H9 (cell line): Measurements from ENCODE around the gene RBM23. TPM values are rescaled to one million over a fixed set of nuclear protein-coding genes. Genes with fewer than 3 reads are reported as not detected.

Source experiments
- DNase-seq: peaks from one replicate; pipeline ENCODE4 v3.0.0-alpha.2; 2017
- H2AFZ ChIP-seq: one replicate; pipeline ENCODE4 v1.6.1; 2013; ENCODE audit warnings: mild to moderate bottlenecking, low read length, control low read depth, moderate library complexity
- H2AK5ac ChIP-seq: 2 replicates; pipeline ENCODE4 v1.6.1; 2013; ENCODE audit warnings: low read length, control low read depth, mixed read lengths; ENCODE audit not compliant: insufficient read length
- H2BK120ac ChIP-seq: one replicate; pipeline ENCODE4 v1.6.1; 2013; ENCODE audit warnings: low read depth, mild to moderate bottlenecking, low read length, control low read depth, inconsistent platforms; ENCODE audit not compliant: poor library complexity, severe bottlenecking
- H2BK12ac ChIP-seq: 2 replicates; pipeline ENCODE4 v1.6.1; 2013; ENCODE audit warnings: low read length, control low read depth, mixed read lengths, low read depth; ENCODE audit not compliant: insufficient read length
- H2BK15ac ChIP-seq: 2 replicates; pipeline ENCODE4 v1.6.1; 2013; ENCODE audit warnings: low read depth, low read length, control low read depth
- H2BK20ac ChIP-seq: one replicate; pipeline ENCODE4 v1.6.1; 2013; ENCODE audit warnings: low read depth, mild to moderate bottlenecking, low read length, control low read depth, inconsistent platforms; ENCODE audit not compliant: poor library complexity, severe bottlenecking
- H2BK5ac ChIP-seq: 2 replicates; pipeline ENCODE4 v1.6.1; 2013; ENCODE audit warnings: low read length, control low read depth, mixed read lengths; ENCODE audit not compliant: insufficient read length
- H3K14ac ChIP-seq: 2 replicates; pipeline ENCODE4 v1.6.1; 2013; ENCODE audit warnings: low read length, control low read depth; ENCODE audit not compliant: insufficient read depth
- H3K18ac ChIP-seq: 2 replicates; pipeline ENCODE4 v1.6.1; 2013; ENCODE audit warnings: low read depth, mild to moderate bottlenecking, mixed read lengths, low read length, control low read depth; ENCODE audit not compliant: insufficient read length
- H3K23ac ChIP-seq: 2 replicates; pipeline ENCODE4 v1.6.1; 2013; ENCODE audit warnings: low read length, control low read depth, mixed read lengths, low read depth; ENCODE audit not compliant: insufficient read length
- H3K23me2 ChIP-seq: 2 replicates; pipeline ENCODE4 v1.6.1; 2013; ENCODE audit warnings: low read depth, mild to moderate bottlenecking, mixed read lengths, low read length, control low read depth; ENCODE audit not compliant: insufficient read length, poor library complexity, severe bottlenecking
- H3K27ac ChIP-seq: 2 replicates; pipeline ENCODE4 v1.5.1; 2013; ENCODE audit warnings: low read length, control low read depth, mixed read lengths, low read depth; ENCODE audit not compliant: insufficient read length
- H3K27me3 ChIP-seq: 2 replicates; pipeline ENCODE4 v1.6.1; 2013; ENCODE audit warnings: low read length, control low read depth, inconsistent platforms; ENCODE audit not compliant: insufficient read depth
- H3K4ac ChIP-seq: 2 replicates; pipeline ENCODE4 v1.6.1; 2013; ENCODE audit warnings: low read depth, mild to moderate bottlenecking, control low read depth, inconsistent platforms, low read length, moderate library complexity
- H3K4me1 ChIP-seq: 2 replicates; pipeline ENCODE4 v1.6.1; 2013; ENCODE audit warnings: low read length, control low read depth, inconsistent platforms; ENCODE audit not compliant: insufficient read depth
- H3K4me2 ChIP-seq: 2 replicates; pipeline ENCODE4 v1.6.1; 2013; ENCODE audit warnings: low read length, control low read depth, mixed read lengths; ENCODE audit not compliant: insufficient read length, insufficient read depth
- H3K56ac ChIP-seq: 2 replicates; pipeline ENCODE4 v1.6.1; 2013; ENCODE audit warnings: low read depth, mild to moderate bottlenecking, mixed read lengths, low read length, control low read depth; ENCODE audit not compliant: insufficient read length
- H3K79me1 ChIP-seq: 2 replicates; pipeline ENCODE4 v1.6.1; 2013; ENCODE audit warnings: low read depth, mild to moderate bottlenecking, moderate library complexity, low read length, control low read depth, inconsistent platforms; ENCODE audit not compliant: insufficient read depth, poor library complexity, severe bottlenecking
- H3K79me2 ChIP-seq: 2 replicates; pipeline ENCODE4 v1.6.1; 2013; ENCODE audit warnings: low read length, control low read depth, inconsistent platforms; ENCODE audit not compliant: insufficient read depth
- H3K9ac ChIP-seq: 2 replicates; pipeline ENCODE4 v1.6.1; 2013; ENCODE audit warnings: low read length, control low read depth, mixed read lengths; ENCODE audit not compliant: insufficient read length; ENCODE audit errors: extremely low read depth
- H3K9me3 ChIP-seq: one replicate; pipeline ENCODE4 v1.6.1; 2013; ENCODE audit warnings: low read depth, low read length, inconsistent platforms; ENCODE audit not compliant: control insufficient read depth
- H3T11ph ChIP-seq: one replicate; pipeline ENCODE4 v1.6.1; 2013; ENCODE audit warnings: mild to moderate bottlenecking, low read length, control low read depth, inconsistent platforms
- H4K20me1 ChIP-seq: one replicate; pipeline ENCODE4 v1.6.1; 2013; ENCODE audit not compliant: control insufficient read depth, insufficient read length, insufficient read depth
- H4K5ac ChIP-seq: 2 replicates; pipeline ENCODE4 v1.6.1; 2013; ENCODE audit warnings: low read depth, mild to moderate bottlenecking, mixed read lengths, low read length, control low read depth; ENCODE audit not compliant: insufficient read length
- H4K8ac ChIP-seq: replicated peaks from 2 replicates; pipeline ENCODE4 v1.6.1; 2013; ENCODE audit warnings: low read length, control low read depth, mixed read lengths, low read depth; ENCODE audit not compliant: insufficient read length
- H4K91ac ChIP-seq: 2 replicates; pipeline ENCODE4 v1.6.1; 2013; ENCODE audit warnings: low read depth, mild to moderate bottlenecking, moderate library complexity, mixed read lengths, low read length, control low read depth; ENCODE audit not compliant: insufficient read length
- H3K27ac Mint-ChIP-seq, 3 experiments: 2 replicates in 2 of 3; 3 replicates in 1 of 3; pipeline ENCODE4 v1.8.0; 2020 to 2021; ENCODE audit warnings: mixed read lengths in 3 of 3, mild to moderate bottlenecking in 1 of 3, moderate library complexity in 1 of 3
- H3K27me3 Mint-ChIP-seq: 2 replicates; pipeline ENCODE4 v1.8.0; 2021; ENCODE audit warnings: low read depth, mild to moderate bottlenecking, moderate library complexity, mixed read lengths
- H3K36me3 Mint-ChIP-seq, 3 experiments: 2 replicates in 2 of 3; 3 replicates in 1 of 3; pipeline ENCODE4 v1.8.0; 2020 to 2021; ENCODE audit warnings: low read depth in 3 of 3, mixed read lengths in 3 of 3; ENCODE audit not compliant: insufficient read depth in 1 of 3
- H3K4me1 Mint-ChIP-seq, 2 experiments: 2 replicates each; pipeline ENCODE4 v1.8.0; 2020; ENCODE audit warnings: mixed read lengths in 2 of 2
- H3K4me3 Mint-ChIP-seq, 2 experiments: 2 replicates in 1 of 2; 3 replicates in 1 of 2; pipeline ENCODE4 v1.8.0; 2020 to 2021; ENCODE audit warnings: mild to moderate bottlenecking in 2 of 2, mixed read lengths in 2 of 2, moderate library complexity in 1 of 2
- H3K9me3 Mint-ChIP-seq, 2 experiments: 2 replicates in 1 of 2; 3 replicates in 1 of 2; pipeline ENCODE4 v1.8.0; 2020; ENCODE audit warnings: mild to moderate bottlenecking in 2 of 2, mixed read lengths in 2 of 2, moderate library complexity in 1 of 2
- CTCF ChIP-seq: fragments of 200-600 bp; sonication (generic); conservative IDR thresholded peaks from 3 replicates; pipeline ENCODE4 v1.8.0; 2021; ENCODE audit warnings: antibody characterized with exemption, mild to moderate bottlenecking
- WGBS: extraction: QIAGEN DNeasy Blood & Tissue Kit; methylation state at CpG from one replicate; pipeline ENCODE4 v1.1.7; 2013; ENCODE audit warnings: missing lambda C conversion rate, low lambda C conversion rate, mixed read lengths; ENCODE audit not compliant: insufficient read length; ENCODE audit errors: extremely low coverage; 5-methylcytosine and 5-hydroxymethylcytosine counted together
- total RNA-seq: library from RNA; stranded (reverse); gene quantifications from 2 replicates; pipeline ENCODE4 v1.2.1, GENCODE V29; 2021

Gene RBM23
- total RNA-seq, 1 experiment from 2014 or later, result 79.0 TPM

- Mint-ChIP-seq H3K4me1 (peaks cover 4% of the 10 kb centered on the region in 2 experiments), H3K9me3 (peaks cover 0 to 3% of the 10 kb centered on the region in 2 experiments; a peak in 2 of 5 replicates), H3K27ac (no peak overlapping the region), H3K27me3 (no peaks in the 10 kb centered on the region), H3K4me3 (no peak overlapping the region), H3K36me3 (no peaks in the 10 kb centered on the region)
- Histone ChIP-seq H4K20me1 (no peaks in the 10 kb centered on the region), H3K23me2 (no peaks in the 10 kb centered on the region), H3K14ac (no peak overlapping the region), H3K56ac (no peak overlapping the region), H4K8ac (no peak overlapping the region), H3K9me3 (no peaks in the 10 kb centered on the region), H3T11ph (no peak overlapping the region), H2BK20ac (no peak overlapping the region), H3K4ac (no peak overlapping the region), H3K79me2 (no peaks in the 10 kb centered on the region), H3K4me2 (no peak overlapping the region), H4K5ac (no peak overlapping the region), H4K91ac (no peak overlapping the region), H2BK15ac (no peak overlapping the region), H3K27me3 (no peaks in the 10 kb centered on the region), H2BK120ac (no peak overlapping the region), H3K9ac (no peak overlapping the region), H2AK5ac (no peak overlapping the region), H2BK12ac (no peak overlapping the region), H2AFZ (no peak overlapping the region), H2BK5ac (no peak overlapping the region), H3K27ac (no peak overlapping the region), H3K18ac (no peak overlapping the region), H3K23ac (no peak overlapping the region), H3K4me1 (no peaks in the 10 kb centered on the region), H3K79me1 (no peaks in the 10 kb centered on the region)
- DNase-seq, result no peak
- no peak for TF ChIP-seq CTCF
- no CpG with 5 or more reads among the region's 5 CpGs for WGBS
Measured at GRCh38 chr14:22856428-22856827, 62.5 kb downstream of the RBM23 start.
